Natural killer cell (primary cell): ENCODE results near the gene CACNA2D4. TPM values are rescaled to one million over a fixed set of nuclear protein-coding genes. Genes with fewer than 3 reads are reported as not detected.

ENCODE experiments used
- ATAC-seq, 3 donors: fragments of 150-1000 bp in 2 of 3; fragments of 200-7000 bp in 1 of 3; cut with Tn5 transposase; 1 replicate in 1 of 3; 2 replicates in 2 of 3; pipeline ENCODE4 v1.10.0; 2021; ENCODE audit warnings: mild to moderate bottlenecking in 2 of 3, moderate library complexity in 2 of 3
- DNase-seq, 2 donors: peaks; one replicate each; pipeline versions ENCODE4 v3.0.0 to v3.0.0-alpha.2; 2013 to 2021; ENCODE audit warnings: mixed read lengths in 1 of 2
- H3K27ac ChIP-seq: one replicate; pipeline ENCODE4 v1.5.1; 2013; ENCODE audit warnings: mild to moderate bottlenecking, low read length
- H3K27me3 ChIP-seq: one replicate; pipeline ENCODE4 v1.6.1; 2013; ENCODE audit warnings: low read length; ENCODE audit not compliant: control insufficient read depth, insufficient read depth
- H3K36me3 ChIP-seq: one replicate; pipeline ENCODE4 v1.6.1; 2013; ENCODE audit warnings: low read length; ENCODE audit not compliant: control insufficient read depth, insufficient read depth
- H3K4me1 ChIP-seq: one replicate; pipeline ENCODE4 v1.6.1; 2013; ENCODE audit warnings: low read length; ENCODE audit not compliant: control insufficient read depth, insufficient read depth
- H3K4me3 ChIP-seq: one replicate; pipeline ENCODE4 v1.5.1; 2013; ENCODE audit warnings: low read length
- H3K9me3 ChIP-seq: one replicate; pipeline ENCODE4 v1.6.1; 2013; ENCODE audit warnings: low read length; ENCODE audit not compliant: control insufficient read depth, insufficient read depth
- H3K27ac Mint-ChIP-seq, 2 donors: one replicate each; pipeline ENCODE4 v1.8.0; 2022; ENCODE audit warnings: mild to moderate bottlenecking in 2 of 2, mixed read lengths in 2 of 2, moderate library complexity in 1 of 2
- H3K27me3 Mint-ChIP-seq, 2 donors: one replicate each; pipeline ENCODE4 v1.8.0; 2022; ENCODE audit warnings: low read depth in 2 of 2, mixed read lengths in 2 of 2
- H3K36me3 Mint-ChIP-seq: one replicate; pipeline ENCODE4 v1.8.0; 2022; ENCODE audit warnings: mixed read lengths
- H3K4me1 Mint-ChIP-seq, 2 donors: one replicate each; pipeline ENCODE4 v1.8.0; 2022; ENCODE audit warnings: mixed read lengths in 2 of 2
- H3K4me3 Mint-ChIP-seq: one replicate; pipeline ENCODE4 v1.8.0; 2022; ENCODE audit warnings: mild to moderate bottlenecking, moderate library complexity, mixed read lengths
- H3K9me3 Mint-ChIP-seq, 2 donors: one replicate each; pipeline ENCODE4 v1.8.0; 2022; ENCODE audit warnings: mixed read lengths in 2 of 2
- WGBS: methylation state at CpG from one replicate; pipeline ENCODE4 v1.1.7; 2013; ENCODE audit warnings: missing lambda C conversion rate; ENCODE audit not compliant: insufficient coverage; 5-methylcytosine and 5-hydroxymethylcytosine counted together
- intact Hi-C: fragments of 100-400 bp; cut with micrococcal nuclease; formaldehyde crosslinking; loops from one replicate; pipeline ENCODE4 v1.14.2; 2022
- total RNA-seq, 4 donors: library from RNA; stranded (reverse); fragments of 120-200 nt in 1 of 4; gene quantifications; one replicate each; pipeline versions ENCODE4 v1.2.3 to v1.2.4, GENCODE V29; 2013 to 2022
- TF ChIP-seq, protein P1 (sequence below): fragments of 200-600 bp; IDR thresholded peaks from one replicate; pipeline ENCODE4 v1.8.0; 2022; ENCODE audit warnings: antibody characterized with exemption

The CACNA2D4 gene
- total RNA-seq, 3 donors from 2014 or later (not counting 1 experiment from before 2014, with no cell fraction given) = 26.5 to 49.6 (median 34.9) TPM

DNA sequence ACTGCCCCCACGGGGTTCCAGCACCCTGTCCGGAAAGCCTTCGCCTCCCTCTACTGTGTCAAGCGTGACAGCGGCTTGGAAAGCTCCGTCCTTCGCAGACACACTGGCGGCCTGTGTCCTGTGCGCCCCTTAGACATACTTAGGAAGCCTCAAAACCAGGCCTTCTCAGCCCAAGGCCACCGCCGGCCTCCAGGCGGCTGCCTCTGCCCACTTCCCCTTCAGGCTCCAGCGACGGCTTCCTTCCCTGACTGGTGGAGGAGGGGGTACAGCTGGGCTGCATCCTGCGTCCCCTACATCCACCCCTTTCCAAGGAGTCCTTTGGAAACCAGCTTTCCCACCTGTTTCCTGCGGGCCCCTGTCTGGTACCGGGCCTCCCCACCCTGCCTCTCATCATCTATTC is 2.5 kb upstream of the CACNA2D4 start:
- H3K36me3 Mint-ChIP-seq = no peaks in the 10 kb centered on the region
- H3K27ac ChIP-seq = peak overlapping the region; percentile 11
- peak overlapping the region; percentile 48 for H3K4me3 ChIP-seq
- H3K4me1 ChIP-seq = peaks cover 30% of the 10 kb centered on the region
- intact Hi-C loops = loop anchor here (5.0 kb wide), 1 partner anchor 109 kb away; no protein-coding TSS in a partner anchor
- peaks cover 6 to 27% of the 10 kb centered on the region in 2 donors for H3K4me1 Mint-ChIP-seq
- TF ChIP-seq, protein P1, sequence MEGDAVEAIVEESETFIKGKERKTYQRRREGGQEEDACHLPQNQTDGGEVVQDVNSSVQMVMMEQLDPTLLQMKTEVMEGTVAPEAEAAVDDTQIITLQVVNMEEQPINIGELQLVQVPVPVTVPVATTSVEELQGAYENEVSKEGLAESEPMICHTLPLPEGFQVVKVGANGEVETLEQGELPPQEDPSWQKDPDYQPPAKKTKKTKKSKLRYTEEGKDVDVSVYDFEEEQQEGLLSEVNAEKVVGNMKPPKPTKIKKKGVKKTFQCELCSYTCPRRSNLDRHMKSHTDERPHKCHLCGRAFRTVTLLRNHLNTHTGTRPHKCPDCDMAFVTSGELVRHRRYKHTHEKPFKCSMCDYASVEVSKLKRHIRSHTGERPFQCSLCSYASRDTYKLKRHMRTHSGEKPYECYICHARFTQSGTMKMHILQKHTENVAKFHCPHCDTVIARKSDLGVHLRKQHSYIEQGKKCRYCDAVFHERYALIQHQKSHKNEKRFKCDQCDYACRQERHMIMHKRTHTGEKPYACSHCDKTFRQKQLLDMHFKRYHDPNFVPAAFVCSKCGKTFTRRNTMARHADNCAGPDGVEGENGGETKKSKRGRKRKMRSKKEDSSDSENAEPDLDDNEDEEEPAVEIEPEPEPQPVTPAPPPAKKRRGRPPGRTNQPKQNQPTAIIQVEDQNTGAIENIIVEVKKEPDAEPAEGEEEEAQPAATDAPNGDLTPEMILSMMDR = no peak
- H3K27me3 Mint-ChIP-seq = peaks cover 7 to 15% of the 10 kb centered on the region in 2 donors
- H3K27me3 ChIP-seq = no peaks in the 10 kb centered on the region
- H3K9me3 Mint-ChIP-seq = no peaks in the 10 kb centered on the region
- ATAC-seq (peak; percentile 36 to 61 (median 53)), DNase-seq (no peak)
- no peak overlapping the region for H3K4me3 Mint-ChIP-seq
- H3K27ac Mint-ChIP-seq = peak overlapping the region in 1 of 2 donors; percentile 74
- no peaks in the 10 kb centered on the region for H3K36me3 ChIP-seq
- H3K9me3 ChIP-seq = no peaks in the 10 kb centered on the region
- WGBS = 13% methylated on average over 17 of the region's 17 CpGs

DNA sequence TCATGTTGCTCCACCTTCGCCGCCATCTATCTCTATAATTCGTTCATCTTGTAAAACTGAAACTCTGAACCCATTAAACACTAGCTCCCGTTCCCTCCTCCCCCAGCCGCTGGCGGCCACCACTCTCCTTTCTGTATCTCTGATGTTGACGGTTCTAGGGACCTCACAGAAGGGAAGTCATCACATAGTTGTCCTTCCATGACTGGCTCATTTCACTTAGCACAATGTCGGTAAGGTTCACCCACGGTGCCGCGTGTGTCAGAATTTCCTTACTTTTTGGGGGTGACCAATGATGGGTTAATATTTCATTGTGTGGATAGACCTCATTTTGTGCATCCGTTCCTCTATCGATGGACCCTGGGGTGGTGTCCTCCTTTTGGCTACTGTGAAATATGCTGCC is 2.0 kb upstream of the CACNA2D4 start:
- 95% methylated on average over 13 of the region's 13 CpGs for WGBS
- no peak for DNase-seq
- no peaks in the 10 kb centered on the region for H3K36me3 ChIP-seq
- H3K4me1 ChIP-seq = peaks cover 32% of the 10 kb centered on the region
- no peak overlapping the region for H3K4me3 ChIP-seq
- TF ChIP-seq, protein P1 = no peak
- no peaks in the 10 kb centered on the region for H3K27me3 ChIP-seq
- intact Hi-C loops = loop anchor here (5.0 kb wide), 1 partner anchor 108 kb away; no protein-coding TSS in a partner anchor
- H3K36me3 Mint-ChIP-seq = no peaks in the 10 kb centered on the region
- H3K9me3 ChIP-seq = no peaks in the 10 kb centered on the region
- H3K27ac Mint-ChIP-seq = no peak overlapping the region
- H3K4me3 Mint-ChIP-seq = no peak overlapping the region
- H3K27me3 Mint-ChIP-seq = peaks cover 10 to 18% of the 10 kb centered on the region in 2 donors
- no peaks in the 10 kb centered on the region for H3K9me3 Mint-ChIP-seq
- H3K27ac ChIP-seq = no peak overlapping the region
- no peak for ATAC-seq
- peaks cover 11 to 32% of the 10 kb centered on the region in 2 donors for H3K4me1 Mint-ChIP-seq

GRCh38 chr12:1919763-1920162 is 1.3 kb upstream of the CACNA2D4 start:
- no peaks in the 10 kb centered on the region for H3K9me3 ChIP-seq
- H3K27ac ChIP-seq = no peak overlapping the region
- H3K4me3 Mint-ChIP-seq = no peak overlapping the region
- TF ChIP-seq, protein P1 = no peak
- no peaks in the 10 kb centered on the region for H3K27me3 ChIP-seq
- DNase-seq (no peak), ATAC-seq (no peak)
- H3K9me3 Mint-ChIP-seq = no peaks in the 10 kb centered on the region
- H3K27ac Mint-ChIP-seq = no peak overlapping the region
- H3K36me3 ChIP-seq = no peaks in the 10 kb centered on the region
- no peaks in the 10 kb centered on the region for H3K36me3 Mint-ChIP-seq
- intact Hi-C loops = loop anchor here (5.0 kb wide), 1 partner anchor 107 kb away; no protein-coding TSS in a partner anchor
- peaks cover 10 to 17% of the 10 kb centered on the region in 2 donors for H3K27me3 Mint-ChIP-seq
- WGBS = 93% methylated on average over 3 of the region's 3 CpGs
- H3K4me1 Mint-ChIP-seq = peaks cover 17 to 34% of the 10 kb centered on the region in 2 donors
- peaks cover 31% of the 10 kb centered on the region for H3K4me1 ChIP-seq
- no peak overlapping the region for H3K4me3 ChIP-seq

GRCh38 chr12:1919284-1919683 is 832 bp upstream of the CACNA2D4 start:
- Mint-ChIP-seq H3K27me3 (peaks cover 10 to 13% of the 10 kb centered on the region in 2 donors), H3K4me3 (no peak overlapping the region), H3K36me3 (no peaks in the 10 kb centered on the region), H3K4me1 (peaks cover 17 to 31% of the 10 kb centered on the region in 2 donors), H3K9me3 (no peaks in the 10 kb centered on the region), H3K27ac (no peak overlapping the region)
- intact Hi-C loops = no loop called here
- no peaks in the 10 kb centered on the region for H3K36me3 ChIP-seq
- H3K27me3 ChIP-seq = no peaks in the 10 kb centered on the region
- WGBS = 95% methylated on average over 5 of the region's 5 CpGs
- no peak for DNase-seq
- peaks cover 30% of the 10 kb centered on the region for H3K4me1 ChIP-seq
- no peak overlapping the region for H3K27ac ChIP-seq
- H3K9me3 ChIP-seq = no peaks in the 10 kb centered on the region
- H3K4me3 ChIP-seq = no peak overlapping the region
- no peak for ATAC-seq
- TF ChIP-seq, protein P1 = no peak
